ACHN (cell line): ENCODE data around the gene TSC22D4.
A peak's percentile ranks its signal among the peaks of the same experiment; 100 is the strongest.
"Not testable (repeated sequence)": the region's sequence is repeated elsewhere in the genome, so short reads cannot be mapped to it uniquely, and the experiment has no call there.

Experiments used
- DNase-seq: peaks from one replicate; pipeline ENCODE4 v3.0.0-alpha.2; 2015
- in situ Hi-C: cut with HindIII; loops from 2 replicates; pipeline ENCODE4 v1.10.0; 2017; ENCODE audit warnings: low sequenced_read_pairs, low pct_ligation_motif_present, low pct_unique_long_range_greater_than_20kb

The TSC22D4 gene

GRCh38 chr7:100478958-100479660 lies at the start of gene TSC22D4:
TSS of gene TSC22D4 (minus strand) at chr7:100479214. CDS start at chr7:100478038, 1,176 bp downstream.
- DNase-seq = peak; percentile 94
- in situ Hi-C loops = no loop called here

GRCh38 chr7:100528108-100528866 lies 49.3 kb upstream of the TSC22D4 start:
- in situ Hi-C loops, DNase-seq: not testable (repeated sequence)

- in situ Hi-C loops, DNase-seq: not testable (repeated sequence)
Measured at GRCh38 chr7:100523192-100523591, 44.2 kb upstream of the TSC22D4 start.

- in situ Hi-C loops, DNase-seq: not testable (repeated sequence)
Measured at GRCh38 chr7:100521909-100522593, 43.0 kb upstream of the TSC22D4 start.

DNA sequence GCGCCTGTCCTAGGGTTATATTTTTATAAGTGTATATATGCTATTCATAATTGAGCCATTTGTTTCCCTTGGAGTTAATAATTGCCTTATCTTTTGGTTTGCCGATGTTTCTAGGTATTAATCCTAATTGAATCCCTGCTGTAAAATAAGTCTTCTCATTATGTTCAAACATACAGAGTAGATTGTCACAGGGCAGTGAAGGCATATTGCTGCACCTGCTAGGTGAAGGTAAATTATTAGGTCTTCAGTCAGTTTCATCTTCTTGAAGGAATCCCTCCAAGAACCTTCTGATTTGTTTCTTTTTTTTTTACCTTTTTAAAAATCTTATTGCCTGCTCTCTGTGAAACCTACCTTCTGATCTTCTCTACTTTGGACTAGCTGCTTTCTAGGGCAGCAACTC lies 42.1 kb upstream of the TSC22D4 start:
- in situ Hi-C loops = no loop called here
- no peak for DNase-seq

DNA sequence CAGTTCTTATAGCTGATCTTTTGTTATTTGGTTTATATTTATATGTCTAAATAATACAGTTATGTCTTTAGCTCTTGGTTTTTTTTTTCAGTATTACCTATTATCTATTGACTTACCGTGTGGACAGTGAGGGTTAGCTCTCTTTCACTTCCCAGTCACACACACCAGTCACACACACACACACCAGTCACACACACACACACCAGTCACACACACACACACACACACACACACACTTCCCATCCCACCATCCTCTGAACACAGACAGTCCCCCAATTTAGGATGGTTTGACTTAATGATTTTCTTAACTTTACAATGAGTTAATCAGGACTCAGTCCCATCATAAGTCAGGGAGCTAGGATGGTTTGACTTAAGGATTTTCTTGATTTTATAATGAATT lies 41.1 kb upstream of the TSC22D4 start:
- DNase-seq = no peak
- in situ Hi-C loops = no loop called here

- in situ Hi-C loops = no loop called here
- DNase-seq = no peak
Measured at GRCh38 chr7:100519580-100519979, 40.6 kb upstream of the TSC22D4 start.

DNA sequence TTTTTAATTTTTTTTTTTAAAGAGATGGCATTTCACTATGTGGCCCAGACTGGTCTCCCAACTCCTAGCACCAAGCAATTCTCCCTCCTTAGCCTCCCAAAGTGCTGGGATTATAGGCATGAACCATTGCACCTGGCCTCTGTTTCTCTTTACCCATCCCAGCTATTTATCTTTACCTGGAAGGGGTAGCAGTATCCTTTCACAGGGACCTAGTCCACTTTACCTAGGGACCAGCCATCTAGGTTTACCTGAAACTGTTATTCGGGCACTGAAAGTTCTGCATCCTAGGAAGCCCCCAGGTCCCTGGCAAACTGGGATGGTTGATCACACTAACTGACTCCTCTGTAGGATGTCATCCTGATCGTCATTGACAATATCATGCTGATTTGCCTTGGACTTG lies 38.3 kb upstream of the TSC22D4 start:
- DNase-seq = no peak
- in situ Hi-C loops = no loop called here

- in situ Hi-C loops = no loop called here
Measured at GRCh38 chr7:100516135-100516812, 37.3 kb upstream of the TSC22D4 start.

DNA sequence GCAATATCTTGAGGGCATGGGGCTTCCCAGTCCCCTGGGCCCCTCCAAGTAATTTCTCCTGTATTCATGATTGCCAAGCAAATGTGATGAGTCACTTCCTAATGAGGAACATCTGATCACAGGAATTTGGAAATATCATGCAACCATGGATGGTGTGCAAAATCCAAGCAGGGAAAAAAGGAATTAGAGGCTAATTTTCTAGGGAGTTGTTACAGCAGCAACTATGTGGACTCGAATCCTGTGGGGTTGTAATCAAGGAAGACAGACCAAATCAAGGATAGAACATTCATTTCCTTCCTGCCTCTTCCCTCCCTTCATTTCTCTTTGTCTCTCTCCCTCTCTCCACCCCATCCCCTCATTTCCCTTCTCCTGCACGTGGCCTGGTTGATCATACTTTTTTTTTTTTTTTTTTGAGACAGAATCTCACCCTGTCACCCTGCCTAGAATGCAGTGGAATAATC lies 36.1 kb upstream of the TSC22D4 start:
- in situ Hi-C loops = no loop called here
- DNase-seq = no peak

More at GRCh38 chr7:100516135-100516812, 37.3 kb upstream of the TSC22D4 start:
- peak; percentile 41 for DNase-seq

DNA sequence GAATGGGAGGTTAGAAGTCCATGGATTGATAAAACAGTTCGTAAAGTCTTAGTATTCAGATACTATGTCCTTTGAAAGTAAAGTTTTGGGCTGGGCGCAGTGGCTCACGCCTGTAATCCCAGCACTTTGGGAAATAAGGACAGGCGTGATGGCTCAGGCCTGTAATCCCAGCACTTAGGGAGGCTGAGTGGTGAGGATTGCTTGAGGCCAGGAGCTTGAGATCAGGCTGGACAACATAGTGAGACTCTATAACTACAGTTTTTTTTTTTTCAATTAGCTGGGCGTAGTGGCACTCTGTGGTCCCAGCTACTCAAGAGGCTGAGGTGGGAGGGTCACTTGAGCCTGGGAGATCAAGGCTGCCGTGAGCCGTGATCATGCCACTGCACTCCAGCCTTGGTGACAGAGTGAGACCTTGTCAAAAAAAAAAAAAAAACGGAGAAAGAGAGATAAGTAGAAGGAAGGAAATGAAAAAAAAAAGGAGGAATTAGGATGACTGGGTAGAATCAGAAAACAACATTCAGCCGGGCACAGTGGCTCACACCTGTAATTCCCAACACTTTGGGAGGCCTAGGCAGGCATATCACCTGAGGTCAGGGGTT lies 34.3 kb upstream of the TSC22D4 start:
- in situ Hi-C loops = no loop called here
- DNase-seq = no peak

DNA sequence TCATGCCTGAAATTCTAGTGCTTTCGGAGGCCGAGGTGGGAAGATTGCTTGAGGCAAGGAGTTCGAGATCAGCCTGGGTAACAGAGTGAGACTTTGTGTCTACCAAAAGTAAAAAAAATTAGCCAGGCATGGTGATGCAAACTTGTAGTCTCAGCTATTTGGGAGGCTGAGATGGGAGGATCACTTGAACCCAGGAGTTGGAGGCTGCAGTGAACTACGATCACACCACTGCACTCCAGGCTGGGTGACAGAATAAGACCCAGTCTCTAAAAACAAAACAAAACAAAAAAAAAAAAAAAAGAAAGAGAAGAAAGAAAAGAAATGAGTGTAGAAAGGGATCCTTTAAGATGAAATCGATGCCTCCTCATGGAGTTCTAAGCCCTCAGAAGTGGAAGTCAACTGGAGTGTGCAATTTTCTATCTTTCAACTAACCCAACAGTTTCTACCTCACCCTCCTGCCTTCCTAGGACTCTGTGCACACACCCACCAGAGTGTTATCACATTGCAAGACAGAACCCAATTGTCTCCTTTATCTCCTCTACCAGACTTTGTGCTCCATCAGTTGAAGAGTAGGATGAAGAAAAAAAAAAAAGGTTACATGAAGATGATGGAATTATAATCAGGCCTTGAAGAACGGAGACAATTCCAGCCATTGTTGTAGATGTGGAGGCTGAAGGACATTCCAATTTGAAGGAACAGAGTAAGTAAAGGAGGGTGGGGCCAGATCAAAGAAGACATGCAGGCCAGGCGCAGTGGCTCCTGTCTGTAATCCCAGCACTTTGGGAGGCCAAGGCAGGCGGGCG lies 31.6 kb upstream of the TSC22D4 start:
- DNase-seq = no peak

GRCh38 chr7:100509231-100509630 lies 30.2 kb upstream of the TSC22D4 start:
- in situ Hi-C loops = no loop called here
- no peak for DNase-seq

More for the DNA sequence above, 31.6 kb upstream of the TSC22D4 start:
- in situ Hi-C loops = no loop called here

DNA sequence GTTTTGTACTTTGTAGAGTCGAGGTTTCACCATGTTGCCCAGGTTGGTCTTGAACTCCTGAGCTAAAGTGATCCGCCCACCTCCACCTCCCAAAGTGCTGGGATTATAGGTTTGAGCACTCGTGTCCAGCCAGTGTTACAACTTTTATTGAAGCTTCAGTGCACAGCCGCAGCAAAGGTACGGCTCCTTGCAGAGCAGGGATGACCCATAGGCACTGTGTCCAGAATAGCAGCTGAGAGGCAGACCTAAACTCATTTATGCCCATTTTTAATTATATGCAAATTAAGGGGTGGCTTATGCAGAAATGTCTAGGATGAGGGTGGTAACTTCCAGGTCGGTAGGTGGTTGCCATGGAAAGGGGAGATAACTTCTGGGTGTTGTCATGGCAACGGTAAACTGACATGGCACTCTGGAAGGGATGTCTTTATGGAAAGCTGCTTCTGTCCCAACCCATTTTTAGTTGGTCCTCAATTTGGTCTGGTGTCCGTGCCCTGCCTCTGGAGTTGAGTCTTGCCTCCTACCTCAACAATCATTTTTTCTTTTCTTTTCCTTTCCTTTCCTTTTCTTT lies 27.4 kb upstream of the TSC22D4 start:
- DNase-seq = no peak
- in situ Hi-C loops = no loop called here

- DNase-seq = no peak
- in situ Hi-C loops = no loop called here
Measured at GRCh38 chr7:100504887-100505611, 26.0 kb upstream of the TSC22D4 start.

- DNase-seq, in situ Hi-C loops: not testable (repeated sequence)
Measured at GRCh38 chr7:100504031-100504430, 25.0 kb upstream of the TSC22D4 start.

DNA sequence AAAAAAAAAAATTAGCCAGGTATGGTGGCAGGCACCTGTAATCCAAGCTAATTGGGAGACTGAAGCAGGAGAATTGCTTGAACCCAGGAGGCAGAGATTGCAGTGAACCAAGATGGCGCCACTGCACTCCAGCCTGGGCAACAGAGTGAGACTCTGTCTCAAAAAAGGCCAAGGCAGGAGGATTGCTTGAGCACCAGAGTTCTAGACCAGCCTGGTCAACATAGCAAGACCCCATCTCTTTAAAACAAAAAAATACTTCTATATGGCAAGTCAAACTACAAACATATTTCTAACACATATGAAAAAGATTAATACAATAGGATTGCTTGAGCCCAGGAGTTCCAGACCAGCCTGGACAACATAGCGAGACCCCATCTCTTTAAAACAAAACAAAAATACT lies 21.7 kb upstream of the TSC22D4 start:
- in situ Hi-C loops, DNase-seq: not testable (repeated sequence)
